Stimulated activated effector memory CD8-positive, alpha-beta T cell treated with anti-CD3 and anti-CD28 coated beads, Interleukin-12 subunit alpha, Interleukin-12 subunit beta, amount 100 ng/mL, for 72 hours (primary cell): Measurements from ENCODE around the gene NUDCD3.

Experiments
- ATAC-seq: fragments of 150-1000 bp; cut with Tn5 transposase; 2 replicates; pipeline ENCODE4 v1.10.0; 2021
- DNase-seq, 2 donors: peaks; one replicate each; pipeline ENCODE4 v3.0.0; 2021 to 2022; ENCODE audit warnings: low spot score in 2 of 2
- H3K27ac Mint-ChIP-seq: one replicate; pipeline ENCODE4 v1.8.0; 2022; ENCODE audit warnings: mild to moderate bottlenecking, mixed read lengths
- H3K36me3 Mint-ChIP-seq: one replicate; pipeline ENCODE4 v1.8.0; 2022; ENCODE audit warnings: mild to moderate bottlenecking, mixed read lengths
- H3K4me1 Mint-ChIP-seq: one replicate; pipeline ENCODE4 v1.8.0; 2022; ENCODE audit warnings: mixed read lengths
- H3K4me3 Mint-ChIP-seq: one replicate; pipeline ENCODE4 v1.8.0; 2022; ENCODE audit warnings: mild to moderate bottlenecking, mixed read lengths
- H3K9me3 Mint-ChIP-seq: one replicate; pipeline ENCODE4 v1.8.0; 2022; ENCODE audit warnings: mixed read lengths

Gene NUDCD3

GRCh38 chr7:44490351-44491200 lies at the start of gene NUDCD3:
Gene NUDCD3, minus strand, starts transcription at chr7:44490658. Its CDS starts 58 bp downstream, at chr7:44490600.
- H3K4me1 Mint-ChIP-seq = peaks cover 46% of the 10 kb centered on the region
- DNase-seq (peak; percentile 60 to 93), ATAC-seq (peak; percentile 89)
- H3K36me3 Mint-ChIP-seq = peaks cover 15% of the 10 kb centered on the region
- H3K27ac Mint-ChIP-seq = peak within 1 kb of the TSS; percentile 94
- H3K9me3 Mint-ChIP-seq = no peaks in the 10 kb centered on the region
- peak within 1 kb of the TSS; percentile 78 for H3K4me3 Mint-ChIP-seq

- H3K27ac Mint-ChIP-seq = no peak overlapping the region
- no peaks in the 10 kb centered on the region for H3K4me1 Mint-ChIP-seq
- no peaks in the 10 kb centered on the region for H3K9me3 Mint-ChIP-seq
- H3K36me3 Mint-ChIP-seq = no peaks in the 10 kb centered on the region
- ATAC-seq (no peak), DNase-seq (no peak)
- no peak overlapping the region for H3K4me3 Mint-ChIP-seq
Measured at GRCh38 chr7:44539669-44540506, 49.4 kb upstream of the NUDCD3 start.

GRCh38 chr7:44538798-44539668 lies 48.6 kb upstream of the NUDCD3 start:
- H3K9me3 Mint-ChIP-seq = no peaks in the 10 kb centered on the region
- ATAC-seq = no peak
- H3K36me3 Mint-ChIP-seq = no peaks in the 10 kb centered on the region
- no peaks in the 10 kb centered on the region for H3K4me1 Mint-ChIP-seq
- H3K4me3 Mint-ChIP-seq = no peak overlapping the region
- DNase-seq = no peak
- H3K27ac Mint-ChIP-seq = no peak overlapping the region

- no peaks in the 10 kb centered on the region for H3K9me3 Mint-ChIP-seq
- no peak overlapping the region for H3K27ac Mint-ChIP-seq
- no peak overlapping the region for H3K4me3 Mint-ChIP-seq
- no peak for DNase-seq
- no peaks in the 10 kb centered on the region for H3K4me1 Mint-ChIP-seq
- H3K36me3 Mint-ChIP-seq = no peaks in the 10 kb centered on the region
- no peak for ATAC-seq
Measured at GRCh38 chr7:44538093-44538797, 47.8 kb upstream of the NUDCD3 start.

GRCh38 chr7:44537442-44537841 lies 47.0 kb upstream of the NUDCD3 start:
- ATAC-seq (no peak), DNase-seq (no peak)
- H3K4me1 Mint-ChIP-seq = no peaks in the 10 kb centered on the region
- H3K36me3 Mint-ChIP-seq = no peaks in the 10 kb centered on the region
- no peak overlapping the region for H3K4me3 Mint-ChIP-seq
- no peak overlapping the region for H3K27ac Mint-ChIP-seq
- H3K9me3 Mint-ChIP-seq = no peaks in the 10 kb centered on the region

- H3K4me3 Mint-ChIP-seq = no peak overlapping the region
- no peaks in the 10 kb centered on the region for H3K9me3 Mint-ChIP-seq
- no peaks in the 10 kb centered on the region for H3K36me3 Mint-ChIP-seq
Measured at GRCh38 chr7:44536090-44536489, 45.6 kb upstream of the NUDCD3 start.

GRCh38 chr7:44535348-44536064 lies 45.0 kb upstream of the NUDCD3 start:
- no peaks in the 10 kb centered on the region for H3K4me1 Mint-ChIP-seq
- peak overlapping the region; percentile 8 for H3K27ac Mint-ChIP-seq
- DNase-seq (no peak), ATAC-seq (no peak)
- no peaks in the 10 kb centered on the region for H3K36me3 Mint-ChIP-seq
- no peak overlapping the region for H3K4me3 Mint-ChIP-seq
- H3K9me3 Mint-ChIP-seq = no peaks in the 10 kb centered on the region

More at GRCh38 chr7:44536090-44536489, 45.6 kb upstream of the NUDCD3 start:
- no peaks in the 10 kb centered on the region for H3K4me1 Mint-ChIP-seq
- ATAC-seq (no peak), DNase-seq (no peak)
- no peak overlapping the region for H3K27ac Mint-ChIP-seq

GRCh38 chr7:44534501-44534900 lies 44.0 kb upstream of the NUDCD3 start:
- Mint-ChIP-seq H3K9me3 (no peaks in the 10 kb centered on the region), H3K4me1 (no peaks in the 10 kb centered on the region), H3K27ac (no peak overlapping the region), H3K4me3 (no peak overlapping the region), H3K36me3 (no peaks in the 10 kb centered on the region)
- DNase-seq (peak; percentile 43 to 78), ATAC-seq (peak; percentile 73)

- Mint-ChIP-seq H3K9me3 (no peaks in the 10 kb centered on the region), H3K4me1 (no peaks in the 10 kb centered on the region), H3K4me3 (no peak overlapping the region), H3K27ac (no peak overlapping the region), H3K36me3 (no peaks in the 10 kb centered on the region)
- no peak for DNase-seq
- no peak for ATAC-seq
Measured at GRCh38 chr7:44534087-44534486, 43.6 kb upstream of the NUDCD3 start.

GRCh38 chr7:44533301-44534055 lies 43.0 kb upstream of the NUDCD3 start:
- H3K4me1 Mint-ChIP-seq = no peaks in the 10 kb centered on the region

GRCh38 chr7:44531421-44532380 lies 41.2 kb upstream of the NUDCD3 start:
- Mint-ChIP-seq H3K27ac (peak overlapping the region; percentile 2), H3K9me3 (no peaks in the 10 kb centered on the region), H3K36me3 (no peaks in the 10 kb centered on the region), H3K4me1 (no peaks in the 10 kb centered on the region), H3K4me3 (no peak overlapping the region)
- ATAC-seq = no peak
- DNase-seq = no peak

More at GRCh38 chr7:44533301-44534055, 43.0 kb upstream of the NUDCD3 start:
- H3K27ac Mint-ChIP-seq = no peak overlapping the region
- no peaks in the 10 kb centered on the region for H3K9me3 Mint-ChIP-seq
- ATAC-seq (no peak), DNase-seq (no peak)
- H3K36me3 Mint-ChIP-seq = no peaks in the 10 kb centered on the region
- no peak overlapping the region for H3K4me3 Mint-ChIP-seq

GRCh38 chr7:44530990-44531389 lies 40.5 kb upstream of the NUDCD3 start:
- Mint-ChIP-seq H3K4me1 (no peaks in the 10 kb centered on the region), H3K36me3 (no peaks in the 10 kb centered on the region), H3K4me3 (no peak overlapping the region), H3K27ac (peak overlapping the region; percentile 2), H3K9me3 (no peaks in the 10 kb centered on the region)
- ATAC-seq (peak; percentile 22), DNase-seq (no peak)
